GM18907 (cell line): ENCODE measurements around the gene HS3ST3B1.

ENCODE experiments used
- ATAC-seq: cut with Tn5 transposase; IDR thresholded peaks from one replicate; pipeline ENCODE4 v1.9.1; 2021; ENCODE audit warnings: mild to moderate bottlenecking, moderate library complexity; ENCODE audit not compliant: unreplicated experiment

Gene HS3ST3B1

DNA sequence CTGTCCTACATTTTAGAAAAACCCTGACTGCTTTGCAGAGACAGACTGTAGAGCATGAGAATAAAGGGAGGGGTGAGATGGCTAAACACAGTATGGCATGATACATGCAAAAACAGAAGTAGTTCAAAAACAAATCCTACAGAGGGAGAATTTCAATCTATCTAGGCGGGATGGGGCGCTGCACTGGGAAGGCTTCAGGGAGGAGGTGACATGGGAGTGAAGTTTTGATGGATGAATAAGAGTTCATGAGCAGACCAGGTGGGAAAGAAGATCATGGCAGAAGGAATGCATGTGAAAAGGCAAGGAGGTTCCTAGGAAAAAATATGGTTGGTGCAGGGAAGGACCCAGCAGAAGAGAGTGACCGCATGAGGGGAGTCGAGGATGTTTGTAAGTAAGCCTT lies 19.2 kb downstream of the HS3ST3B1 start:
- no peak for ATAC-seq

- no peak for ATAC-seq
These were observed 20.0 kb downstream of the HS3ST3B1 start for GRCh38 chr17:14320734-14321475.

GRCh38 chr17:14321476-14321949 lies 20.6 kb downstream of the HS3ST3B1 start:
- ATAC-seq = no peak

GRCh38 chr17:14321980-14322776 lies 21.3 kb downstream of the HS3ST3B1 start:
- ATAC-seq = no peak

GRCh38 chr17:14323522-14323981 lies 22.7 kb downstream of the HS3ST3B1 start:
- no peak for ATAC-seq

- no peak for ATAC-seq
These were observed 24.8 kb downstream of the HS3ST3B1 start for GRCh38 chr17:14325618-14326167.

DNA sequence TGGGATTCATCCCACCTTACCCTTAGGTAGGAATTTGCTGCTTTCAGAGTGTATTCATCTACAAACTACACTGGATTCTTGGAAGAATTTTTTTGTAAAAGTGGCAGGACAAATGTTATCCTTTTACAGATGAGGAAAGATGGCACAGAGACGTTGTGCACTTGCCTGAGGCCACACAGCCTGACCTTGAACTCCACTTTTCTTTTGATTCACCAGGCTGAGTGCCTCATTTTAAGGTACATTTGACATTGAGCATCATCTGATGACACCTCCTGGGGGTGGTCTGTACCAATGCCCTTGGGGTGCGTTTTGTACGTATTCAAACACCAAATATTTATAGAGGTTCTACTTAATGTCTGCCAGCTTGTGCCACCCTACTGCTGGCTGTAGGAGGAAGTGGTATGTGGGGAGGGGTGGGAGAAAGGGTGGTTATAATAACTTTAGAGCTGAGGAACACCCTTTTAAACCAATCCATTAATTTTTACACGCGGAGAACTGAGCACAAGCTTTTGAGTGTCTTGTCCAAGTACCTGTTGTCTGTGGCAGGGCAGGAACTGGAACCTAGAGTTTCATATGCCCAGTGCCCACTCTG lies 29.1 kb downstream of the HS3ST3B1 start:
- ATAC-seq = no peak

DNA sequence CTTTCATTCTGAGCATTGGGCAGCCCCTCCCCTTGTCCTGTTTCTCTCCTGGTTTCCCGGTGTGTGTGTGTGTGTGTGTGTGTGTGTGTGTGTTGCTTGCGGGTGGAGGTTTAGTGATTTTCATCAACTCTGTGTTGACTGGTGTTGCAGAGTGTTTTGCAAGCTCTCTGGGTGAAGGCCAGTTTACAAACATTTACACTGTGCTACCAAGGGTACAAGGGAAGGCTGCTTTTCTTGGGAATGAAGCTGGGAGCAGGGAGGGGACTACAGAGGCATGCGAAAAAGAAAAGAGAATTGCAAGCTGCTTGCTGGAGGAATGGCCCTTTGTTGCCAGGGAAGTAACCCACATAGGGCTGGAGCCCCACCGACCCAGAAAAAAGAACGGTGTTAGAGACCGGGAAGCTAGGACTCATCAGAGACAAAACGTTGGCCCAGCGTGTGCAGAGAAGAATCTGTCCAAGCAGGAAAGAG lies 29.6 kb downstream of the HS3ST3B1 start:
- no peak for ATAC-seq

DNA sequence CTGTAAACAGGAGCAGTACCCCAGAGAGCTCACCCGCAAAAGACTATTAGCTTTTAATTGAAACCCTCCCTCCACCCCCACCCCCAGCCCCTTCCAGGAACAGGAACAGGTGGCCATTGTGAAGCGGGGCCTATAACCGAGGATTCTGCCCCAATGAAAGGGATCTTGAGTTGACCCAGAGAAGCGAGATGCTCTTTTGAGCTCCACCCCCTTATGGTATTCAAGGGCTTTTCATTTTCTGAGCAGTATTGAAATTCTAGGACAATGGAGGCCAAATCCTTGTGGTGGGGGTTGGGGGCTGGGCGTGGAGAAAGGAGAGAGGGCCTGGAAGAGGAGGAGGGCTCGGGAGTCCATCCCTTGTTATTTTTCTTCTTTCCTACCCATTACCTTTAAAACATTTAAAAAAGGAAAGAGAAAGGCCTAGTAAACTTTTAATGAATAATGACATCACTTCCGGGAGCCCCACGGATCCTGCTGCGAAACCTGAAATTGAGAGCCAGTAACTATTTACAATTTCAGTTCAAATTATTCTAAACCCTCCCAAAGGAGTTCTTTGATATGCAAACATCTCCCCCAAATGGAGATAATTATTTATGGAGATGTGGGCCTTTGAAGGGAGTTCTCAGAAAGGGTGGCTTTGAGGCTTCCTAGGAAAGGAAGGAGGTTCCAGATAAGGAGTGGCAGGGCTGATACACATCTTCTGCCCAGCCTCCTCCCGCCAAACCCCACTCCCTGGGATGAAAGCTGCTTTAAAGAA lies 30.5 kb downstream of the HS3ST3B1 start:
- no peak for ATAC-seq

DNA sequence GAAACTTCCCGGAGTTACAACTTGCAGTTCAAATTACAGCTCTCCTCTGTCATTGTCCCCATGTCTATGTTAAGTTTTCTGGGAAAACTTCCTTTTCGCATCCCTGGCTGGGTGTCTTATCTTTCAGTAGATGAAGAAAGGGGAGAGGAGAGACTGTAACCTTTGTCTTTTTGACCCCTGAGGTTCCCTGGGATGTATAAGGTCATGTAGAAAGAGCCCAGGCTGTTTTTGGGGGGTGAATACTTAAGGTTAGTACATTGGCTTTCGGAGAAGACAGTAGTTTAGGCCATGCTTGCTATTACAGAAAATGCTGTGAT lies 31.1 kb downstream of the HS3ST3B1 start:
- no peak for ATAC-seq

- no peak for ATAC-seq
These were observed 31.4 kb downstream of the HS3ST3B1 start for GRCh38 chr17:14332331-14332730.

GRCh38 chr17:14333506-14333905 lies 32.6 kb downstream of the HS3ST3B1 start:
- ATAC-seq = no peak

- no peak for ATAC-seq
These were observed 33.5 kb downstream of the HS3ST3B1 start for GRCh38 chr17:14334276-14334840.

- ATAC-seq = no peak
These were observed 34.0 kb downstream of the HS3ST3B1 start for GRCh38 chr17:14334919-14335318.

GRCh38 chr17:14336418-14336817 lies 35.5 kb downstream of the HS3ST3B1 start:
- ATAC-seq = no peak

DNA sequence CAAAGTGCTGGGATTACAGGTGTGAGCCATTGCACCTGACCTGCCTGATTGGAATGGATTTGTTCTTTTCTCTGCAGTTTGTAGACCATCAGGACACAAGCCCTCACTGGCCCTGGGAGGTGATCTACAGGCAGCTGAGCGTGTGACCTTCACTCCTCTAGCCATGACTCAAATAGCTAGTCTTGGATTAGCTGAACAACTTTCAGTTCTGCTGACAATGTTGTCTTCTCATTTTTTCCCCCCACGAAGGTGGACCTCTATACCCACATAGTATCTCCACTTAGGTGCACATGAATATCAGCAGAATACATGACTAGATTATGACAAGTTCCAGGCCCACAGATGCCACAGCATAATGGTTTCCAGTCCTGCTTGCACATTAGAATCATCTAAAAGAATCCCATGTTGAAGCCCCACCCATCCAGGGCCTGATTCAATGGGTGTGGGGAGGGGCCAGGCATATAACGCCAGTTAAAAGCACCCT lies 36.8 kb downstream of the HS3ST3B1 start:
- ATAC-seq = no peak

DNA sequence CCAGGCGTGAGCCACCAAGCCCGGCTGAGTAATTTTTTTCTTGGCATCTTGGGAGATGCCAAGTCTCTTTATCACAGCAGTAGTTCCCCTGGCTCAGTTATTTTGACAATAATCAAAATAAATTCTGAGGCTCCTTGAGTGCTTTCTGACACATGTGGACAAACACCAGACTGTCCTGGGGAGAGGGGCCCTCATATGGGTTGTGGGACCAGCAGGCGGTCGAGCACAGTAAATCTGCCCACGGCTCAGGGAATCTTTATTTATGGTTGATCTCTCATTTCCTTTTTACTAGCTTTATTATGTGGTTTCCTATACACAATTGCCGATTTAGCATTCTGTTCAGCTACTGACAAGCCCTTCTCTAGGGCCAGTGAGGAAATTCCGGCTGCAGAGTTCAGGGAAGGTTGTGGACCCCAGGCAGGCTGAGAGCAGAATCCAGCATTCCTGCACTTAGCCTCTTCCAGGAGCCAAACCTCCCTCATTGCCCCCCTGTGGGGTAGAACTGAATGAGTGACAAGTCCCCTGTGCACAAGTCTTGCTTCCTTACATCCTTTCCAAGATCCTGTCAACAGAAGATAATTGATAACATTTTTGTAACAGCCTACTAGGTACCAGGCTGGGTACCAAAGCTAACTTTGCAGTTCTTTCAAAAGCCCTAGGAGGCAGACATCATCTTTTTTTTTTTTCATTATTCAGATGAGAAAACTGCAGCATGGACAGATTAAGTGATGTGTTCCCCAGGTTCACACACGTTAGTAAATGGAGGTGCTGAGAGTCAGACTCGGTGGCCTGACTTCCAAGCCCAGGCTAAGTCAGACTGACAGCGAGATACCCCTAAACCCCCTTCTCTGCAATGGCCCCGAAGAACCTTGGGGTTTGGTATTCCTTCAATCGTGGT lies 40.2 kb downstream of the HS3ST3B1 start:
- ATAC-seq = no peak

DNA sequence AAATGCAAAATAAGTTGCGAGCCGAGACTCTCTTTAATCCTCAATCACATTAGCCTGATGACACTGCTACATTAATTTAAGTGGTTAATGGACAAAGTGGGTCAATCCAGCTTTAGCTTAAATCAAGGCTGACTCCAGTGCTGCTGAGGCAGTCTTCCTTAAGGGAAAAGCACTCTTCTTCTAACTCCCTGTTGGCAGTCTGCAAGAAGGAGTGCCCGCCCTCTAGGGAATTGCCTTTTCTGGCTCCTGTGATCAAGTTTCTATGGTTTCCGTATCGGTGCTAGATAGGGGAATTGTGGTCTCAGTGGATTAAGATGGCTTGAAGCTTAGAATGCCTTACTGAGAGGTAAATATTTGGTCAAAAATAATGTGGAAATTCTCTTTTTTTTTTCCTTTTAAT lies 41.0 kb downstream of the HS3ST3B1 start:
- no peak for ATAC-seq

GRCh38 chr17:14346801-14347200 lies 45.9 kb downstream of the HS3ST3B1 start:
- ATAC-seq = no peak
